Right lobe of liver (tissue), 6 donors: Measurements from ENCODE around the gene FOXP1. TPM values are rescaled to one million over a fixed set of nuclear protein-coding genes. Genes with fewer than 3 reads are reported as not detected.

Experiments
- ATAC-seq, 4 donors: fragments of 200-7000 bp; cut with Tn5 transposase; one replicate each; pipeline ENCODE4 v1.9.1; 2020; ENCODE audit warnings: mild to moderate bottlenecking in 4 of 4, moderate library complexity in 4 of 4
- DNase-seq, 3 donors: peaks; one replicate each; pipeline ENCODE4 v3.0.0-alpha.2; 2020
- H3K27ac ChIP-seq, 3 donors: fragments of 200-600 bp; one replicate each; pipeline ENCODE4 v1.8.0; 2022
- H3K27me3 ChIP-seq, 2 donors: fragments of 200-600 bp; one replicate each; pipeline ENCODE4 v1.8.0; 2022
- H3K36me3 ChIP-seq, 4 donors: fragments of 200-600 bp; sonication (generic) in 1 of 4; one replicate each; pipeline versions ENCODE4 v1.5.1 to v1.8.0; 2017 to 2022; ENCODE audit warnings: control low read depth in 1 of 4
- H3K4me1 ChIP-seq, 4 donors: fragments of 200-600 bp; sonication (generic) in 1 of 4; one replicate each; pipeline versions ENCODE4 v1.5.1 to v1.8.0; 2017 to 2022; ENCODE audit warnings: control low read depth in 1 of 4
- H3K4me3 ChIP-seq, 3 donors: fragments of 200-600 bp; one replicate each; pipeline ENCODE4 v1.8.0; 2022
- H3K9me3 ChIP-seq, 4 donors: fragments of 200-600 bp; sonication (generic) in 1 of 4; one replicate each; pipeline versions ENCODE4 v1.5.1 to v1.8.0; 2017 to 2022; ENCODE audit warnings: control low read depth in 1 of 4
- POLR2A ChIP-seq: fragments of 450-650 bp; IDR thresholded peaks from one replicate; pipeline ENCODE4 v1.6.1; 2017; ENCODE audit warnings: antibody characterized with exemption, mild to moderate bottlenecking
- WGBS: methylation state at CpG from one replicate; pipeline ENCODE4 v1.1.6; 2018; ENCODE audit warnings: low coverage, low lambda C conversion rate; ENCODE audit not compliant: insufficient coverage; ENCODE audit errors: missing lambda C conversion rate; 5-methylcytosine and 5-hydroxymethylcytosine counted together
- intact Hi-C, 2 donors: fragments of 100-400 bp; cut with DNase I; formaldehyde crosslinking; loops; one replicate each; pipeline versions ENCODE4 v1.11.2 to v1.14.1; 2022
- total RNA-seq, 6 experiments: library from RNA; depleted of rRNA in 2 of 6; stranded (reverse); fragments of >200 nt in 2 of 6; fragmentation: NEBNext Ultra II Directional in 3 of 6; extraction: Animal tissue kit (Norgen Biotek cat#: 25700) in 3 of 6; gene quantifications; one replicate each; pipeline versions ENCODE4 v1.1.0 to v1.2.4, GENCODE V29; 2016 to 2023
- TF ChIP-seq, protein P1 (sequence below), 4 donors: fragments of 200-600 bp in 3 of 4; fragments of 450-650 bp in 1 of 4; IDR thresholded peaks; one replicate each; pipeline versions ENCODE4 v1.5.1 to v1.8.0; 2016 to 2022; ENCODE audit warnings: antibody characterized with exemption in 4 of 4, mild to moderate bottlenecking in 2 of 4
- donor health status: DM: no; HTN: yes; CAD: no.
- donor health status: DM: no; HTN: no; CAD: no.
- donor health status: DM: no; HTN: no; CAD: no.
- donor health status: DM: no; HTN: yes; CAD: no.
- donor health status: DM: no; HTN: yes; CAD: no.

Gene FOXP1
- total RNA-seq, 6 experiments from 2014 or later, result 26.7 to 47.7 (median 35.2) TPM

DNA sequence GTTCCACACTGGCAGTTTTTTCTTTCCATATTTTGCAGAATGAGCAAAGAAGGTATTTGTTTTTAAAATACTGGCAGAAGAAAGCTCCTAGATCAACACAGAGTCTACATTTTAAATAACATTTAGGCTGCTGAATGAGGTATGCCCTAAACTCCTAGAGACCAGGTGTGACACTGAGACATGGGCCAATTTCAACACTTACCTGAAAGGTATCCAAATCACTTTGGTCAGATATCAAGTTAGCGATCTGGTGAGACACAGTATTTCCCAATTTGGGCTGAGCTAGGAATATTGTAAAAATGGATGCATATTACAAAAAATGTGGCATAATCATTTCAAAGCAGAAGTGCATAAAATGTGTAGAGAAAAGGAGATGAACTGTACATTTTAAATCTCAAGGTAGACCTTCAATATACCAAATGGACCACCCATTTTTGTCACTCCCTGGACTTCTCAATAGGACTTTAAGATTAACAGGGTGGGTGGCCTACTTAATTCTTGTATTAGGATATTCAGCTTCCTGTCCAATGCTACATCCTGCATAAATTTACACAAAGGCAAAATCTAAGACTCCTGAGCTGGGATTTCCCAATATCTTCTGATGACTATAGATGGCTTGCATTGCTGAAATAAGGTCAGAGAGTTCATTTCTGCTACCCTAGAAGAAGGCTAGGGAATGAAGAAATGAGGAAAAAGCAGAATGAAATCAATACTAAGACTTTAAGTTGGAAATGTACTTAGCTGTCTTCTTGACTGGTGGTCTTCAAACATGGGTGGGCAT lies 487.8 kb downstream of the FOXP1 start:
- H3K27me3 ChIP-seq, result no peaks in the 10 kb centered on the region
- H3K27ac ChIP-seq, result no peak overlapping the region
- intact Hi-C loops, result no loop called here
- no peak for TF ChIP-seq POLR2A
- TF ChIP-seq, protein P1, sequence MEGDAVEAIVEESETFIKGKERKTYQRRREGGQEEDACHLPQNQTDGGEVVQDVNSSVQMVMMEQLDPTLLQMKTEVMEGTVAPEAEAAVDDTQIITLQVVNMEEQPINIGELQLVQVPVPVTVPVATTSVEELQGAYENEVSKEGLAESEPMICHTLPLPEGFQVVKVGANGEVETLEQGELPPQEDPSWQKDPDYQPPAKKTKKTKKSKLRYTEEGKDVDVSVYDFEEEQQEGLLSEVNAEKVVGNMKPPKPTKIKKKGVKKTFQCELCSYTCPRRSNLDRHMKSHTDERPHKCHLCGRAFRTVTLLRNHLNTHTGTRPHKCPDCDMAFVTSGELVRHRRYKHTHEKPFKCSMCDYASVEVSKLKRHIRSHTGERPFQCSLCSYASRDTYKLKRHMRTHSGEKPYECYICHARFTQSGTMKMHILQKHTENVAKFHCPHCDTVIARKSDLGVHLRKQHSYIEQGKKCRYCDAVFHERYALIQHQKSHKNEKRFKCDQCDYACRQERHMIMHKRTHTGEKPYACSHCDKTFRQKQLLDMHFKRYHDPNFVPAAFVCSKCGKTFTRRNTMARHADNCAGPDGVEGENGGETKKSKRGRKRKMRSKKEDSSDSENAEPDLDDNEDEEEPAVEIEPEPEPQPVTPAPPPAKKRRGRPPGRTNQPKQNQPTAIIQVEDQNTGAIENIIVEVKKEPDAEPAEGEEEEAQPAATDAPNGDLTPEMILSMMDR (IDR thresholded peaks at IDR 0.05), result no peak
- ATAC-seq (peak in 2 of 4 donors; percentile 33 to 65), DNase-seq (no peak)
- no peak overlapping the region for H3K4me3 ChIP-seq
- H3K36me3 ChIP-seq, result no peaks in the 10 kb centered on the region
- WGBS, result 20% methylated on average over 1 of the region's 1 CpG
- peaks cover 0 to 13% (median 0%) of the 10 kb centered on the region in 4 donors for H3K4me1 ChIP-seq
- no peaks in the 10 kb centered on the region for H3K9me3 ChIP-seq

- Histone ChIP-seq H3K36me3 (no peaks in the 10 kb centered on the region), H3K4me1 (peaks cover 0 to 15% (median 0%) of the 10 kb centered on the region in 4 donors), H3K27me3 (no peaks in the 10 kb centered on the region), H3K9me3 (no peaks in the 10 kb centered on the region), H3K27ac (no peak overlapping the region), H3K4me3 (no peak overlapping the region)
- ATAC-seq, result no peak
- no peak for TF ChIP-seq POLR2A
- TF ChIP-seq, protein P1 (IDR thresholded peaks at IDR 0.05), result no peak
- 97% methylated on average over 4 of the region's 5 CpGs for WGBS
- intact Hi-C loops, result no loop called here
- no peak for DNase-seq
These were observed 488.8 kb downstream of the FOXP1 start for GRCh38 chr3:71094658-71095209.

GRCh38 chr3:71092665-71093064 lies 490.9 kb downstream of the FOXP1 start:
- peaks cover 0 to 34% (median 7%) of the 10 kb centered on the region in 4 donors for H3K4me1 ChIP-seq
- no peaks in the 10 kb centered on the region for H3K36me3 ChIP-seq
- no peak overlapping the region for H3K4me3 ChIP-seq
- 87% methylated on average over 4 of the region's 4 CpGs for WGBS
- TF ChIP-seq, protein P1 (IDR thresholded peaks at IDR 0.05), result no peak
- TF ChIP-seq POLR2A, result no peak
- no peak overlapping the region for H3K27ac ChIP-seq
- intact Hi-C loops, result no loop called here
- ATAC-seq, result no peak
- no peaks in the 10 kb centered on the region for H3K9me3 ChIP-seq
- DNase-seq, result no peak
- H3K27me3 ChIP-seq, result no peaks in the 10 kb centered on the region

- TF ChIP-seq POLR2A, result no peak
- TF ChIP-seq, protein P1 (IDR thresholded peaks at IDR 0.05), result no peak
- H3K4me3 ChIP-seq, result no peak overlapping the region
- H3K27ac ChIP-seq, result no peak overlapping the region
- no peak for ATAC-seq
- intact Hi-C loops, result no loop called here
- H3K27me3 ChIP-seq, result no peaks in the 10 kb centered on the region
- no peaks in the 10 kb centered on the region for H3K9me3 ChIP-seq
- H3K4me1 ChIP-seq, result peaks cover 0 to 37% (median 11%) of the 10 kb centered on the region in 4 donors
- WGBS, result 81% methylated on average over 3 of the region's 3 CpGs
- DNase-seq, result no peak
- no peaks in the 10 kb centered on the region for H3K36me3 ChIP-seq
These were observed 493.3 kb downstream of the FOXP1 start for GRCh38 chr3:71090207-71090606.
